Thymus (tissue), 11 donors: ENCODE data around the gene AGPAT2. TPM values are rescaled to one million over a fixed set of nuclear protein-coding genes. Genes with fewer than 3 reads are reported as not detected.
A peak's percentile ranks its signal among the peaks of the same experiment; 100 is the strongest.
"Not testable (repeated sequence)": the region's sequence is repeated elsewhere in the genome, so short reads cannot be mapped to it uniquely, and the experiment has no call there.

Experiments
- DNase-seq, 9 donors: peaks; one replicate each; pipeline ENCODE4 v3.0.0-alpha.2; 2013; ENCODE audit warnings: low spot score in 9 of 9, low read depth in 6 of 9, missing footprints in 1 of 9
- H3K27ac ChIP-seq, 2 donors: one replicate each; pipeline ENCODE4 v1.5.1; 2013; ENCODE audit warnings: control low read depth in 1 of 2, low read depth in 1 of 2, low read length in 1 of 2, mild to moderate bottlenecking in 1 of 2, moderate library complexity in 1 of 2
- H3K27me3 ChIP-seq, 2 donors: one replicate each; pipeline ENCODE4 v1.5.1; 2013; ENCODE audit warnings: low read length in 1 of 2; ENCODE audit not compliant: control insufficient read depth in 2 of 2, insufficient read depth in 1 of 2
- H3K36me3 ChIP-seq, 2 donors: one replicate each; pipeline ENCODE4 v1.5.1; 2013; ENCODE audit warnings: low read length in 1 of 2, mild to moderate bottlenecking in 1 of 2, moderate library complexity in 1 of 2; ENCODE audit not compliant: control insufficient read depth in 2 of 2, insufficient read depth in 2 of 2
- H3K4me1 ChIP-seq, 2 donors: one replicate each; pipeline ENCODE4 v1.5.1; 2013; ENCODE audit warnings: low read length in 2 of 2; ENCODE audit not compliant: control insufficient read depth in 2 of 2, insufficient read depth in 2 of 2
- H3K4me3 ChIP-seq, 2 donors: one replicate each; pipeline ENCODE4 v1.5.1; 2013; ENCODE audit warnings: low read length in 2 of 2, control low read depth in 1 of 2, mild to moderate bottlenecking in 1 of 2
- H3K9me3 ChIP-seq, 2 donors: one replicate each; pipeline ENCODE4 v1.5.1; 2013; ENCODE audit warnings: low read length in 1 of 2, mild to moderate bottlenecking in 1 of 2; ENCODE audit not compliant: control insufficient read depth in 2 of 2, insufficient read depth in 1 of 2
- WGBS: extraction: QIAGEN DNeasy Blood & Tissue Kit; methylation state at CpG from one replicate; pipeline ENCODE4 v1.1.7; 2013; 5-methylcytosine and 5-hydroxymethylcytosine counted together
- polyA plus RNA-seq: library from polyadenylated mRNA; stranded (reverse); fragments of 200-250 nt; gene quantifications from one replicate; pipeline ENCODE4 v1.2.3, GENCODE V29; 2013
- total RNA-seq: library from RNA; stranded (reverse); fragments of 120-200 nt; gene quantifications from one replicate; pipeline ENCODE4 v1.2.4, GENCODE V29; 2013
- donor health status: healthy.

Gene AGPAT2
- total and polyA plus RNA-seq, 2 donors, result 8.2 to 28.8 TPM

DNA sequence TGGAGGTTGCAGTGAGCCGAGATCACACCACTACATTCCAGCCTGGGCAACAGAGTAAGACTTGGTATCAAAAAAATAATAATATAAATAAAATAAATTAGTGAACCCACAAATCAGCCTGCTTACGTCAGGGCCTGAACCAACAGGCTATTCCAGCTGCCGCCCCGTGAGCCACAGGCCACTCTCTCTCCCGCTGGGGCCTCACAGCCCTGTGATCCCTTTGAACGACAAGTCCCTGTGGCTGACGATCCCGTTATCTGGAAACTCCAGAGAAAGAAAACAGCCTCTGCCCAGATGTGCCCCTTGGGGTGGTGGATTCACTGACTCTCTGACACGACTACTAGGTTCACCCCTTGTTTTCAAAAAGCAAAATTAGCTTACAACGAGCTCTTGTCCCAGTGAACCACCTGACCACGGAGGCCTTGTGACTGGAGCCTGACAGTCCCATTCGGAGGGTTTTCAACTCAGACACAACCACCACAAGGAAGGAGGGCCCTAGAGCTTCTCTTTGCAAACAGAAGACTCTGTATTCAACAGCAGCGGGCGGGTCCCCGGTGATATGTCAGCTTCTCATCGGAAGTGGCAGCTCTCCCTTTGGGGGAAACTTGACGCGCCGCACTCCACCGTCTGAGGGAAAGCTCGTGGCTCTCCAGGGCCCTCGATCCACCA is 20.7 kb upstream of the AGPAT2 start:
- 95% methylated on average over 22 of the region's 22 CpGs for WGBS
- H3K27me3 ChIP-seq, result peaks cover 14 to 25% of the 10 kb centered on the region in 2 donors
- H3K9me3 ChIP-seq, result no peaks in the 10 kb centered on the region
- peaks cover 7 to 20% of the 10 kb centered on the region in 2 donors for H3K4me1 ChIP-seq
- H3K4me3 ChIP-seq, result no peak overlapping the region
- H3K36me3 ChIP-seq, result no peaks in the 10 kb centered on the region
- no peak for DNase-seq
- no peak overlapping the region for H3K27ac ChIP-seq

DNA sequence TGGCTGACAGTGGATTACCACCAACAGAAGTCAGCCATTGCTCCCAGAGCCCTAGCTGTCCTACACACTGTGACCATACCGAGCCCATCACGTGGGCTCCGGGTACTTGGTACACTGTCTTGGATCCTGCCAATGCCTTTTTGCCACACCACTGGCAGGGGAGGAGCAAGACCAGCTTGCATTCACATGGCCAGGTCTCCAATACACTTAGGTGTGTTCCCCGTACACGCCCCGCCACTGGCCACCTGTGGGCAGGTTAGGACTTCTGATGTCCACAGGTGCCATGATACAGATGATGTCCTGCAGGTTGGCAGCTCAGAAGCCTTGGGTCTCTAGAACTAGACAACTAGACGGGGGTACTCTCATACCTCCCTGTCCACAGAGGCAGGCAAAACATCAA is 19.8 kb upstream of the AGPAT2 start:
- Histone ChIP-seq H3K4me3 (no peak overlapping the region), H3K4me1 (peaks cover 6 to 27% of the 10 kb centered on the region in 2 donors), H3K27me3 (peaks cover 4 to 20% of the 10 kb centered on the region in 2 donors), H3K36me3 (no peaks in the 10 kb centered on the region), H3K27ac (no peak overlapping the region), H3K9me3 (no peaks in the 10 kb centered on the region)
- WGBS, result 98% methylated on average over 7 of the region's 7 CpGs
- DNase-seq, result no peak

DNA sequence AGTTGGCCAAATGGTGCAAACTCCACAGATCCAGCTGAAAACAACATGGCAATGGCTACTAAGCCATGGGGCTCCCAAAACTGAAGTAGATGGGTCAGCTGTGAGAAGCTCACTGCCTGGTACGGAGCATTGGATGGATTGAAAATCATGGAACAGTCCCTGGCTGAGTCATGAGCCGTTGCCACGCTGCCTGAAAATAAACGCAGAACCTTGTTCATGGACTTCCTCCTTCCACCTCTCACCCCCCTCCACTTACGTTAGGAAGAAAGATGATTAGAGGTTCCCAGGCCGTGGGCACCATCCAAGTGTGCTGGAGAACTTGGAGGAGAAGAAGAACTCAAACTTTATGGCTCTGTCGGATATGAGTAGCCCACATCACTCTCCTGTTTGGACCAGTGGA is 18.3 kb upstream of the AGPAT2 start:
- no peaks in the 10 kb centered on the region for H3K9me3 ChIP-seq
- H3K4me3 ChIP-seq, result no peak overlapping the region
- no peaks in the 10 kb centered on the region for H3K36me3 ChIP-seq
- peaks cover 7 to 34% of the 10 kb centered on the region in 2 donors for H3K4me1 ChIP-seq
- 54% methylated on average over 7 of the region's 7 CpGs for WGBS
- H3K27me3 ChIP-seq, result peaks cover 0 to 18% of the 10 kb centered on the region in 2 donors
- no peak overlapping the region for H3K27ac ChIP-seq
- DNase-seq, result no peak

DNA sequence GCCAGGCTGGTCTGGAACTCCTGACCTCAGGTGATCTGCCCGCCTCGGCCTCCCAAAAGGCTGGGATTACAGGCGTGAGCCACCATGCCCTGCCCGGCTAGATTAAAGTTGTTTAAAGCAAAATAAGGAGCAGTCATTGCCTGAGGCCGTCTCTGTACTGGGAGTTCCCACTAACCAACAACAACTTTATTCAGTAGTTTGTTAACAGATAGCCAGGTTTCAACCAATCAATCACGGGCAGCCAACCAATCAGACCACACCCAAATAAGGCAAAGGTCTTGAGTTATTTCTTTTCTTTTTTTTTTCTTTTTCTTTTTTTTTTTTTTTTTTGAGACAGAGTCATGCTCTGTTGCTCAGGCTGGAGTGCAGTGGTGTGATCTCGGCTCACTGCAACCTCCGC is 17.5 kb upstream of the AGPAT2 start:
- not testable (repeated sequence) for H3K9me3 ChIP-seq, H3K36me3 ChIP-seq, H3K27ac ChIP-seq, H3K4me3 ChIP-seq, DNase-seq
- Histone ChIP-seq H3K4me1 (peaks cover 7 to 40% of the 10 kb centered on the region in 2 donors), H3K27me3 (peaks cover 0 to 20% of the 10 kb centered on the region in 2 donors)
- 97% methylated on average over 8 of the region's 8 CpGs for WGBS

DNA sequence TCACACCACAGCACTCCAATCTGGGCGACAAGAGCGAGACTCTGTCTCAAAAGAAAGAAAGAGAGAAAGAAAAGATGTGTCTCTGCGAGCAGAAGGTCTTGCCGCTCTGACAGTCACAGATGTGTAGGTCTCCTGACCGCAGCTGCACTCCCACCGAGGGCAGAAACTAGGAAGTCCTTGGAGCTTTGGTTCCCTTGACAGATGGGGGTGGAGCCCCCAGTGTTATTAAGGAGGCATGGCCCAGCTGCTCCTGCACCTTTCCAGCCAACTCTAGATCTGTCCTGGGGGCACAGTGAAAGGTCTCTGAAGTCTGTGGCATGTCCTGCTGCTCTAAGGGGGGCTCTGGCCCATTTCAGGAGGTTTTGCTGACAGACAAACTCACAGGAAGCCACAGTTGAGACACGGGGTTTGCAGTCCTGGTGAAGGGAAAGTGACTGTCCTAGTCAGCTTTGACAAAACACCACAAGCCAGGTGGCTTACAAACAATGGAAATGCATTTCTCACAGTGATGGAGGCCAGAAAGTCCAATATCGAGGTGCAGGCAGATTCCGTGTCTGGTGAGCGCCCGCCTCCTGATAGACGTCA is 16.1 kb upstream of the AGPAT2 start:
- DNase-seq, result peak in 5 of 9 donors; percentile 35 to 82 (median 52)
- H3K4me3 ChIP-seq, result no peak overlapping the region
- H3K27me3 ChIP-seq, result peaks cover 0 to 17% of the 10 kb centered on the region in 2 donors
- peaks cover 7 to 41% of the 10 kb centered on the region in 2 donors for H3K4me1 ChIP-seq
- 36% methylated on average over 12 of the region's 12 CpGs for WGBS
- H3K36me3 ChIP-seq, result no peaks in the 10 kb centered on the region
- no peaks in the 10 kb centered on the region for H3K9me3 ChIP-seq
- peak overlapping the region in 1 of 2 donors; percentile 78 for H3K27ac ChIP-seq

DNA sequence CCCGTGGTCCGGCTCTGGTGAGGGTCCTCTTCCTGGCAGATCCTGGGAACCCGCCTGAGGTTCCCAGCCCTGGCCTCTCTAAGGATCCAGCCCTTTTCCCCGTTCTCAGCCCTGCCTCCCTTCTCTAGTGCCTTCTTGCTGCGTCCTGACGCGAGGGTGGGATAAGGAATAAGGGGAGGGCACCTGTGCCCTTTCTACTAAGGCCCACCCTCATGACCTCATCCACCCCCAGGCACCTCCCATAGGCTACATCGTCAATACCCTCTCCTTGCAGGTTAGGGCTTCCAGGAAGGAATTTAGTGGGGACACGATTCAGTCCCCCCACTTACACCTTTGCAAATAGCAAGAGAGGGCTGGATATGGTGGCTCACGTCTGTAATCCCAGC is 14.4 kb upstream of the AGPAT2 start:
- Histone ChIP-seq H3K27me3 (peaks cover 0 to 17% of the 10 kb centered on the region in 2 donors), H3K4me1 (peaks cover 7 to 54% of the 10 kb centered on the region in 2 donors), H3K4me3 (peak overlapping the region in 1 of 2 donors; percentile 6), H3K27ac (no peak overlapping the region), H3K9me3 (no peaks in the 10 kb centered on the region), H3K36me3 (no peaks in the 10 kb centered on the region)
- WGBS, result 41% methylated on average over 10 of the region's 10 CpGs
- DNase-seq, result peak in 1 of 9 donors; percentile 38

DNA sequence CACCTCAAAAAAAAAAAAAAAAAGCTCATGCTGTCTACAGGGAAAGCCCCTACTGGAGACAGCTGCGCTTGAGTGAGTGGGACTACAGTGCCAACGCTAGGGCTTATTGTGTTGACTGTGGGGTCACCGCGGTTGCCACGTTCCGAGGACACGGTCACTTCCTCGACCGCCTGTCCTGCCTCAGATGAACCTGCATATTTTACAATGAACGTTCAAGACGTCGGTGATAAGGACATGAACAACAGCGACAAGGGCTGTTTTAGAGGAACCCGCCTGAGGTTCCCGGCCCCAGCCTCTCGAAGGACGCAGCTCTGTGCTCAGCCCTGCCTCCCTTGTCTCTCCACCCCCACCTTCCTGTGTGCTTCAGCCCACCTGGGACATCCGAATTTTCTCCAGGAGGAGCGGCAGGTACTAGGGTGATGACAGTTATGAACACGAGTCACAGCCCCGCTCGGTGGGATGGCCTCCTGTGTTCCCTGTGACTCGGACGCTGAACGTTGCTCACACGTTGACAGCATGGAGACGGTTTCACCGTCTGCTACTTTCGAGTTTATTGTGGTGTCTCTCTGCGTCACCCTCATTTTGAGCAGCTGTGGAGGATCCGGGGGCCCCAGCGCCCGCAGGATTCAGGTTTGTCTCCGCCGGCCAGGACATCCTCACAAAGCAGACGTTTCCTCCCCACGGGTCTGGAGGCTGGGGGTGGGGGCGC is 13.9 kb upstream of the AGPAT2 start:
- Histone ChIP-seq H3K4me1 (peaks cover 7 to 59% of the 10 kb centered on the region in 2 donors), H3K27ac (peak overlapping the region in 1 of 2 donors; percentile 44), H3K4me3 (peak overlapping the region; percentile 0 to 6), H3K27me3 (peaks cover 0 to 18% of the 10 kb centered on the region in 2 donors), H3K9me3 (no peaks in the 10 kb centered on the region), H3K36me3 (no peaks in the 10 kb centered on the region)
- peak in 5 of 9 donors; percentile 29 to 80 (median 47) for DNase-seq
- WGBS, result 1% methylated on average over 38 of the region's 38 CpGs

DNA sequence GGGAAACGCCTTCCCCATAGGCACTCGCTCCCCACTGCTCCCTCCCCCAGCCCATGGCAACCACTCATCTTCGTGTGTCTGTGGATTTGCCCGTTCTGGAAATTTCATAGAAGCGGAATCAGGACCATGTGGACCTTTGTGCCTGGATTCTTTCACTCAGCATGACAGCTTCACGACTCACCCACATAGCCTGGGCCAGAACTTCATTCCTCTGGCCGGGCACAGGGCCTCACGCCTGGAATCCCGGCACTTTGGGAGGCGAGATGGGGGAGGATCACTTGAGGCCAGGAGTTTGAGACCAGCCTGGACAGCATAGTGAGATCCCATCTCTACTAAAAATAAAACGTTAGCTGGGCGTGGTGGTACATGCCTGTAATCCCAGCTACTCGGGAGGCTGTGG is 13.0 kb upstream of the AGPAT2 start:
- Histone ChIP-seq H3K36me3 (no peaks in the 10 kb centered on the region), H3K27me3 (peaks cover 0 to 22% of the 10 kb centered on the region in 2 donors), H3K27ac (no peak overlapping the region), H3K4me3 (no peak overlapping the region), H3K4me1 (peaks cover 7 to 67% of the 10 kb centered on the region in 2 donors), H3K9me3 (no peaks in the 10 kb centered on the region)
- 92% methylated on average over 13 of the region's 13 CpGs for WGBS
- no peak for DNase-seq

DNA sequence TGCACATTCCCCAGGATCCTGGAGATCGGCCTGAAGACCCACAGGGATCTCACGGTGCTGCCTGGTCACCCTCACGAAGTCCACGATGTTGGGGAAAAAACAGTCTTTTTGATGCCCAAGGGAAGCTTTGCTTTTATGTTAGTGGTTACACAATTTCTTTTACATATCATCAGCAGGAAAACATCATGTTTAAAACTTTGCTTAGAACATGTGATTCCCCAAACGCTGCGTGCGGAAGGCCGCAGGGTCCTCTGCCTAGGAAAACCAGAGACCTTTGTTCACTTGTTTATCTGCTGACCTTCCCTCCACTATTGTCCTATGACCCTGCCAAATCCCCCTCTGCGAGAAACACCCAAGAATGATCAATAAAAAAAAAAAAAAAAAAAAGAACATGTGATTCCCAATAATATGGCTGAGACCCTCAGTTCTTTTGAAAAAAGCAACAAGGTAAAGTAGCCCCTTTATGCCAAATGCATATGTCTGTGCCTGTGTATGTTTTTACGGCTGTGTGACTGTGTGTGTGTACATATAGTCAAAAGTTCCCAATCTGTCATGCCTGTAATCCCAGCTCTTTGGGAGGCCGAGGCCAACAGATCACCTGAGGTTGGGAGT is 11.5 kb upstream of the AGPAT2 start:
- Histone ChIP-seq H3K4me1 (peaks cover 7 to 63% of the 10 kb centered on the region in 2 donors), H3K27ac (no peak overlapping the region)

More for the DNA sequence above, 11.5 kb upstream of the AGPAT2 start:
- DNase-seq, result no peak
- no peak overlapping the region for H3K4me3 ChIP-seq
- no peaks in the 10 kb centered on the region for H3K36me3 ChIP-seq
- WGBS, result 98% methylated on average over 11 of the region's 11 CpGs
- no peaks in the 10 kb centered on the region for H3K9me3 ChIP-seq
- peaks cover 0 to 25% of the 10 kb centered on the region in 2 donors for H3K27me3 ChIP-seq
